Measurements from ENCODE around the gene ZFX. TPM values are rescaled to one million over a fixed set of nuclear protein-coding genes. Genes with fewer than 3 reads are reported as not detected.

The ZFX gene
- total RNA-seq, 1 donor = 129 TPM

- Histone ChIP-seq H3K4me3 (ENCODE audit: low read length) (no peak overlapping the region), H3K9me3 (ENCODE audit: low read depth, low read length) (no peaks in the 10 kb centered on the region), H3K4me1 (ENCODE audit: insufficient read depth, low read length) (no peaks in the 10 kb centered on the region), H3K27me3 (ENCODE audit: insufficient read depth, low read length) (no peaks in the 10 kb centered on the region)
These were observed 80.4 kb downstream of the ZFX start for GRCh38 chrX:24229976-24230375.

DNA sequence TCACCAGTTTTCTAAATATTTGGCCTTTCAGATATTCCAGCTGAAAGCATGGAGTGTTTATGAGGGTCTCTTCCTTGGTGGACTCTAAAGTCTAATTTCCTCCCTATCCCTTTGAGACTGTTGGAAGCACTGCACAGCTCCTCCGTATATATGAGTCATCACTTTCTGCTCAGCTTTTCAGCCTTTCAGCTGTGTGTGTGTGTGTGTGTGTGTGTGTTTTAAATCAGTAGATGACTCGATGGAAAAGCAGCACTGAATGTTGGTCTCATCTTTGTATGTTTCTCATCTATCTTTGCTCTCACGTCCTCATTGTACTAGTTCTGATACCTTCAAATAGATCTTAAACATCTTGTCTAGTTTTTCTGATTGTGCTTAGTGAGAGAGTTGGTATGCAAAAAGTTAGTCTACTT is 81.6 kb downstream of the ZFX start:
- H3K9me3 ChIP-seq (ENCODE audit: low read depth, low read length) = no peaks in the 10 kb centered on the region

GRCh38 chrX:24231641-24232179 is 82.2 kb downstream of the ZFX start:
- no peaks in the 10 kb centered on the region for H3K9me3 ChIP-seq (ENCODE audit: low read depth, low read length)
- no peaks in the 10 kb centered on the region for H3K4me1 ChIP-seq (ENCODE audit: insufficient read depth, low read length)
- no peaks in the 10 kb centered on the region for H3K27me3 ChIP-seq (ENCODE audit: insufficient read depth, low read length)
- H3K4me3 ChIP-seq (ENCODE audit: low read length) = no peak overlapping the region

More for the DNA sequence above, 81.6 kb downstream of the ZFX start:
- Histone ChIP-seq H3K27me3 (ENCODE audit: insufficient read depth, low read length) (no peaks in the 10 kb centered on the region), H3K4me1 (ENCODE audit: insufficient read depth, low read length) (no peaks in the 10 kb centered on the region), H3K4me3 (ENCODE audit: low read length) (no peak overlapping the region)

DNA sequence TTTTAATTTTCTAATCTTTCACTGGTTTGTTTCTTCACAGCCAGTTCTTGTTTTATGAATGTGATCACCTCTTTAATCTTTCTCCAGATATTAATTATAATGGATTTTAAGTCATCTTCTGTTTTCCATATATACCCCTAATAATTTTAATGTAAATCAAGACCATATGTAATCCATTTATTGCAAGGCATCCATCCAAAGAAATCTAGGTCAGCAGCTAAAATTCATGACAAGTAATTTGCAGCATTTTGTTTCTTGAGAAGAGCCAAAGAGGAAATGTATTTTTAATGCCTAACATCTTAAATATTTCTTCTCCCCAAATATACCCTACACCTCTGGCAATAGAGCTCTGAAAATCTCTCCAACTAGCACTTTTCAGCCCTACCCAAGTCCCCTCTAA is 83.3 kb downstream of the ZFX start:
- H3K4me3 ChIP-seq (ENCODE audit: low read length) = no peak overlapping the region
- H3K27me3 ChIP-seq (ENCODE audit: insufficient read depth, low read length) = no peaks in the 10 kb centered on the region
- H3K9me3 ChIP-seq (ENCODE audit: low read depth, low read length) = no peaks in the 10 kb centered on the region
- H3K4me1 ChIP-seq (ENCODE audit: insufficient read depth, low read length) = no peaks in the 10 kb centered on the region

DNA sequence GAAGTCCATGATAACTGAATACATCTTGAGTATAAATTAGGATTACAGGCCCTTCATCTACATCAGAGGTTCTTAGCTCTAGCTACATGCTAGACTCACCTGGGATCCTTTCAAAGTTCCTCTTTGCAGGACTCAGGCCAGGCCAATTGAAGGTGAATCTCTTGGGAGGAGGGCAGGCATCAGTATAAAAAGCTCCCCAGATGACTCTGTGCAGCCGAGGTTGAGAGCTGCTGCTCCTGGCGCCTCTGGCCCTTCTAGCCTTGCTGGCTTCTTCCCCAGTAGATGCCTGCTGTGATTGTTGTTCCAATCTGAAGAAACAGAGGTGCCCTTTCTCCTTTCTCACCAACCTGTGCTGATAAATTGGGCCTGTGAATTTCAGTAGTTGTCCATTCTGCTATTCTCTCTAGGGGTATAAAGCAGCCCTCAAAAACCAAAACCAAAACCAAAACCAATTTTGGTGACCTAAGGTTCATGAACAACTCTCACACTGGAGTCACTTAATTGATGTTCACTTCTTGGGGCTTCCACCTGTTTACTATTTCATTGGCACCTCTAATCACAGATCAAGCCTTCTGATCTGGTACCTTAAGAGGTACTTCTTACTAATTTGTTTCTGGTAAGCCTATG is 85.7 kb downstream of the ZFX start:
- H3K4me1 ChIP-seq (ENCODE audit: insufficient read depth, low read length) = no peaks in the 10 kb centered on the region
- H3K27me3 ChIP-seq (ENCODE audit: insufficient read depth, low read length) = no peaks in the 10 kb centered on the region

GRCh38 chrX:24241822-24242648 is 92.5 kb downstream of the ZFX start:
- H3K4me3 ChIP-seq (ENCODE audit: low read length) = no peak overlapping the region
- no peaks in the 10 kb centered on the region for H3K4me1 ChIP-seq (ENCODE audit: insufficient read depth, low read length)
- H3K9me3 ChIP-seq (ENCODE audit: low read depth, low read length) = no peaks in the 10 kb centered on the region
- no peaks in the 10 kb centered on the region for H3K27me3 ChIP-seq (ENCODE audit: insufficient read depth, low read length)

More for the DNA sequence above, 85.7 kb downstream of the ZFX start:
- Histone ChIP-seq H3K9me3 (ENCODE audit: low read depth, low read length) (no peaks in the 10 kb centered on the region), H3K4me3 (ENCODE audit: low read length) (no peak overlapping the region)

- Histone ChIP-seq H3K4me1 (ENCODE audit: insufficient read depth, low read length) (no peaks in the 10 kb centered on the region), H3K27me3 (ENCODE audit: insufficient read depth, low read length) (no peaks in the 10 kb centered on the region), H3K4me3 (ENCODE audit: low read length) (no peak overlapping the region), H3K9me3 (ENCODE audit: low read depth, low read length) (no peaks in the 10 kb centered on the region)
These were observed 93.2 kb downstream of the ZFX start for GRCh38 chrX:24242649-24243175.

GRCh38 chrX:24243188-24243587 is 93.7 kb downstream of the ZFX start:
- Histone ChIP-seq H3K4me1 (ENCODE audit: insufficient read depth, low read length) (no peaks in the 10 kb centered on the region), H3K9me3 (ENCODE audit: low read depth, low read length) (no peaks in the 10 kb centered on the region), H3K27me3 (ENCODE audit: insufficient read depth, low read length) (no peaks in the 10 kb centered on the region), H3K4me3 (ENCODE audit: low read length) (no peak overlapping the region)

GRCh38 chrX:24243692-24244091 is 94.2 kb downstream of the ZFX start:
- Histone ChIP-seq H3K9me3 (ENCODE audit: low read depth, low read length) (no peaks in the 10 kb centered on the region), H3K27me3 (ENCODE audit: insufficient read depth, low read length) (no peaks in the 10 kb centered on the region), H3K4me3 (ENCODE audit: low read length) (no peak overlapping the region), H3K4me1 (ENCODE audit: insufficient read depth, low read length) (no peaks in the 10 kb centered on the region)

- H3K27me3 ChIP-seq (ENCODE audit: insufficient read depth, low read length) = no peaks in the 10 kb centered on the region
- no peak overlapping the region for H3K4me3 ChIP-seq (ENCODE audit: low read length)
- H3K4me1 ChIP-seq (ENCODE audit: insufficient read depth, low read length) = no peaks in the 10 kb centered on the region
- no peaks in the 10 kb centered on the region for H3K9me3 ChIP-seq (ENCODE audit: low read depth, low read length)
These were observed 95.7 kb downstream of the ZFX start for GRCh38 chrX:24245202-24245601.

DNA sequence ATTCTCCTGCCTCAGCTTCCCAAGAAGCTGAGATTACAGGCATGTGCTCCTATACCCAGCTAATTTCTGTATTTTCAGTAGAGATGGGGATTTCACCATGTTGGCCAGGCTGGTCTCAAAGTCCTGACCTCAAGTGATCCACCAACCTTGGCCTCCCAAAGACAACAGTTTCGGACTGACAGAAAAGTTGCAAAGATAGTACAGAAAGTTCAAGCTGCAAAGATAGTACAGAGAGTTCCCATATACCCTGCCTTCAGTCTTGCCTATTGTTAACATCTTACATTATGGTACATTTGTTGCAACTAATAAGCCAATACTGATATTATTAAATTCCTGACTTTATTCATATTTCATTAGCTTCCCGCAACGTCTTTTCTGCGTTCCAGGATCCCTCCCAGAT is 98.5 kb downstream of the ZFX start:
- Histone ChIP-seq H3K27me3 (ENCODE audit: insufficient read depth, low read length) (no peaks in the 10 kb centered on the region), H3K9me3 (ENCODE audit: low read depth, low read length) (no peaks in the 10 kb centered on the region), H3K4me3 (ENCODE audit: low read length) (no peak overlapping the region), H3K4me1 (ENCODE audit: insufficient read depth, low read length) (no peaks in the 10 kb centered on the region)

GRCh38 chrX:24253030-24253429 is 103.5 kb downstream of the ZFX start:
- H3K4me1 ChIP-seq (ENCODE audit: insufficient read depth, low read length) = no peaks in the 10 kb centered on the region
- H3K9me3 ChIP-seq (ENCODE audit: low read depth, low read length) = no peaks in the 10 kb centered on the region
- no peak overlapping the region for H3K4me3 ChIP-seq (ENCODE audit: low read length)
- no peaks in the 10 kb centered on the region for H3K27me3 ChIP-seq (ENCODE audit: insufficient read depth, low read length)

DNA sequence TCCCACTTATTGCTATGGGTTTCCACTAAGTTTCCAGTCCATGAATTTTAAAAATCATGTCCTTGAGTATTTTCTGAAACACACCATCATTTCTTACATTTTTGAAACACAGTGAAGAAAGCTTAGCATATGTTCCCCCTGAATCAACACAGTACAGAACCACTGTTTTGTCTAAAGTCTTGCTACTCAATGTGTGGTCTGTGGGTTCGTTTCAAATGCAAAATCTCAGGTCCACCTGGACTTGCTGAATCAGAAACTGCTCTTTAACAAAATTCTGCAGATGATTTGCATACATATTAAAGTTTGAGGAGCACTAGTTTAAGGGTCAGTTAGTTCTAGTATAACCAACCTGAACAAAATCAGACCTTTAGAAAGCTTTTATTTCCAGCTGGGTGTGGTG is 103.9 kb downstream of the ZFX start:
- no peaks in the 10 kb centered on the region for H3K27me3 ChIP-seq (ENCODE audit: insufficient read depth, low read length)
- no peak overlapping the region for H3K4me3 ChIP-seq (ENCODE audit: low read length)
- no peaks in the 10 kb centered on the region for H3K9me3 ChIP-seq (ENCODE audit: low read depth, low read length)
- no peaks in the 10 kb centered on the region for H3K4me1 ChIP-seq (ENCODE audit: insufficient read depth, low read length)

DNA sequence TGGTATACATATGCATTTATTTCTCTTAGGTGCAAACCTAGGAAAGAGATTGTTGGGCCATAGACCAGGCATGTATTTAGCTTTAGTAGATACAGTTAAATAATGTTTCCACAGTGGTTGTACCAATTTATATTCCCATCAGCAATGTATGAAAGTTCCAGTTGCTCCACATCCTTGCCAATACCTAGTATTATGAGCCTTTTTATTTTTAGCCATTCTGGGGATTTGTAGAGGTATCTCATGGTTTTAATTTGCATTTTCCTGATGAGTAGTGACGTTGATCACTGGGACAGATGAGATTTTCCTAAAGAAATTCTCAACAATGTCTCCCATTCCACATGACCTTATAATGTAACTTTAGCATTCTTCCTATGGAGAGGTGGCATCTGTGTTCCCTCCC is 107.5 kb downstream of the ZFX start:
- H3K4me3 ChIP-seq (ENCODE audit: low read length) = no peak overlapping the region
- peaks cover 10% of the 10 kb centered on the region for H3K4me1 ChIP-seq (ENCODE audit: insufficient read depth, low read length)
- no peaks in the 10 kb centered on the region for H3K9me3 ChIP-seq (ENCODE audit: low read depth, low read length)
- no peaks in the 10 kb centered on the region for H3K27me3 ChIP-seq (ENCODE audit: insufficient read depth, low read length)

DNA sequence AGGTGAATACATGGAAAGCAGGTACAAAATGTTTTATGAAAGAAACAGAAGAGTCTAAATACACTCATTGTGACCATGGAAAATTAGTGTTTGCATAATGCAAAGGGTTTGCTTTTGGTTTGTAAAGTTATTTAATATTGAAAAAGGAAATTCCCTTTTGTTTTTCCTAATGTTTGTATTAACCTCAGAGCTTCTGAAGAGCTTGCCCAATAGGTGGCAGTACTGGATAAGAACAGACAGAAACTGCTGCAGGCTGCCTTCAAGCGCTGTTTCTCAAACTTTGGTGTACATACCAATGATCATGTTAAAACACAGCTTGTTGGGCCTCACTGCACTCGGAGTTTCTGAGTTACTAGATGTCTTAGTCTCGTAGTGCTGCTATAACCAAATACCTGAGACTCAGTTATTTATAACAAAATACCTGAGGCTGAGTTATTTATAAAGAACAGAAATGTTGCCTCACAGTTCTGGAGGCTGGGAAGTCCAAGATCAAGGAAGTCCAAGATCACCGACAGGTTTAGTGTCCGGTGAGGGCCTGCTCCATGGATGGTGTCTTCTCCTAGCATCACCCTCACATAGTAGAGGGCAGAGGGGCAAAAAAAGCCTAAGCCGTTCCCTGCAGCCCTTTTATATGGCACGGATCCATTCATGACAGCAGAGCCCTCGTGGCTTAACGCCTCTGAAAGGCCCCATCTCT is 110.2 kb downstream of the ZFX start:
- Histone ChIP-seq H3K4me3 (ENCODE audit: low read length) (no peak overlapping the region), H3K27me3 (ENCODE audit: insufficient read depth, low read length) (no peaks in the 10 kb centered on the region), H3K9me3 (ENCODE audit: low read depth, low read length) (no peaks in the 10 kb centered on the region), H3K4me1 (ENCODE audit: insufficient read depth, low read length) (peaks cover 10% of the 10 kb centered on the region)

Measured in mononuclear cell (primary cell).